COR-L47 (cell line): ENCODE data around the gene RNF114.
"Not testable (repeated sequence)": the region's sequence is repeated elsewhere in the genome, so short reads cannot be mapped to it uniquely, and the experiment has no call there.

Experiments used
- DNase-seq: peaks from one replicate; lab custom pipeline; 2025; lab: John Stamatoyannopoulos, UW

RNF114 gene

DNA sequence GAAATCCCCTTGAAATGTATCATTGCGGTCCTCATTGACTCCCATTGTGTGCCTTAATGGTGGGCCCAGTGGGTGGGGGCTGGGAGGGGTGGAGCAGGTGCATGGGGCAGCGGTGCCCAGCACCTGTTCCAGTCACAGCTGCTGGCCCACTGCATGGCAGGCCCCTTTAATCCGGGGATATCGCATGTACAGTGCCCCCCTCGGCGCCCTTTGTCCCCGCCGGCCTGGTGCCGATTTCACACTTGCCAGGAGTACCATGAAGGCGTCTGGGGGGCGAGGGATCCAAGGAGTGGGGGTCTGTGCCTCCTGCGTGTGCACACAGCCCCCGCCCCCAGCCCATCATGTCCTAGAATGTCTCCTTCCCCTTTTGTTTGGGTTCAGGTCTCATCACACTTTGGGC is 49.4 kb downstream of the RNF114 start:
- no peak for DNase-seq

DNA sequence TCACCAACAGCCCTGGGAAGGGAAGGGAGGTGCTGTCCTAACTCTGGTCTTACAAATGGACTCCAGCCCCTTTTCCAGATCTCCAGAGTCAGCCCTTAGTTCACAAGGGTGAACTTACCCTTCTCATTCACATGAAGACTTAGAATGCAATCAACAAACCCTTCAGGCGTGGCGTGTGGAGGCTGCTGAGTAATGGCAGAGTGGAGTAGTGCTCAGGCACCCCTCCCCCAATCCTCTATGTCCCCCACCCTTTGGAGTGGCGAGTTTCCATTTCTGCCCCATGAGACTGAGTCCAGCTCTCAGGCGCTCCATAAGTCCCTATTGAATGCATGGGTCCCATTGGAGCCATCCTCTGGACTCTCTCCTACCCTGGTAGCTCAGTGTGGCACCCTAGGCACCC is 49.9 kb downstream of the RNF114 start:
- DNase-seq = no peak

DNA sequence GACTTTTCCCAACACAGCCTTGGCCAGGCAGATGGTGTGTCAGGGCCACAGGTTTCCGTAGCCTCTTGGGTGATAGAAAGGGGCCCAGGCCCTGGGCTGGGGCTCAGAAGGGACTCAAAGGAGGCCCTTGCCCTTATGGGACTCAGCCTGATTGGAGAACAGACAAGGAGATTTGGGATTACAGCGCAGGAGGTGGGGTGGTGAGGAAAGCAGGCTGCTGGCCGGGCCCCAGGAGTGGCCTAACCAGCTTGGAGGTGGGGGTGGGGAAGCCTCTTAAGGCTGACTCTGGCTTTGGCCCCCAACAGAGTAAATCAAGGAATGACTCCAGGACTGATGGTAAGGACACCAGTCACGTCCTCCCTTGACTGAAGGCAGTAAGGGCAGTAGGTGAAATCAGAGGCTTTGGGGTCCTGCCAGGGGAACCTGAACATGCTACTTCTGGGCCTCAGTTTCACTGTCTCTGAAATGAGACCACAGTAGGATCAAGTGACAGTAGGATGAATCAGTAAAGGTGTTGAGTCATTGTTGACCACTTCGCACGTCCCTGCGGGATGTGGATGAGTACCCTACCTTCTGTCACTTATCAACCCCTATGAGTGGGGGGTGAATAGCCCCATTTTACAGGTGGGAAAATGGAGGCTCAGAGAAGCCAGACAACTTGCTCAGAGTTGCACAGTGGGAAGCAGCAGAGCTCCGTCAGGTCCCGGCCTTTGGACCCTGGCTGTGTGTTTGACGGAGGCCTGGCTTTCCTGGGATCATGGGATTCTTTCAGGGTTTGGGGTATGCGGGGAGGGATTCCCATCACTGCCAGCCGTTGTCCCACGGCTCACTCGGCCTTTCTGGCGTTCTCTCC is 51.0 kb downstream of the RNF114 start:
- DNase-seq = no peak

GRCh38 chr20:49987868-49988690 is 51.9 kb downstream of the RNF114 start:
- no peak for DNase-seq

DNA sequence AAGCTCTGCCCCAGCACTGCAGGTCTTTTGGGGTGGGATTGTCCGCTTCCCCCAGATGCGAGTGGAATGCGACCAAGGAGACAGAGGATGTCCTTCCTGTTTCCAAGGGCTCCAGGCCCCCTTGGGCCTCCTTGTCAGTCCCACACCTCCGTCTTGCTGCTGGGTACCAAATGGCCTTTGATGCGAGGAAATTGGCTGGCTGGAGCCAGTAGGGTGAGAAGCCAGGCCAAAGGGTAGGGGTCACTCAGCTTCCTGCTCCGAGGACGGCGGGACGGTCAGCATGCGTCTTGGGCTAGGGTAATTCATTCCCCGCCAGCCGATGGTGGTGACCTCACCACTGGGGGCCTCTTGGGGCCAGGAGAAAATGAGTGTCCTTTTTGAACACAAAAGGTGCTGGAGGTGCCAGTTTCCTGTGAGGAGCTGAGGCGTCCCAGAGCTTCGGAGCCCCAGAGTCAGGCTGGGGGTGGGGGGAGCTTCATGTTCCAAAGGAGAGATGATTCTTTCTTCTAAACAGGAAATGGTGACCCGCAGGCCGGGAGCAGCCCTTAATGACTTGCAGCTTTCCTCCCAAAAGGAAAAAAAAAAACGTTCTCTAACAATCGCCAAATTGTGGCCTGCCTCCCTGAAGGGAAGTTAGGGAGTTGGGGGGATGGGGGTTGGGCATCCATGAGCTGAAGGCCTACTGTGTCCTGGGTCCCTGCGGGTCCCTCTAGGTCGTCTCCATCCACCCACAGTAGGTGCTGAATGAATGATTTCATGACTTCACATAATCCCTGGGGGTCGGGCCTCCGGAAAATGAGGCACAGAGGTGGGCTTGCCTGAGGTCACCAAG is 53.3 kb downstream of the RNF114 start:
- no peak for DNase-seq

DNA sequence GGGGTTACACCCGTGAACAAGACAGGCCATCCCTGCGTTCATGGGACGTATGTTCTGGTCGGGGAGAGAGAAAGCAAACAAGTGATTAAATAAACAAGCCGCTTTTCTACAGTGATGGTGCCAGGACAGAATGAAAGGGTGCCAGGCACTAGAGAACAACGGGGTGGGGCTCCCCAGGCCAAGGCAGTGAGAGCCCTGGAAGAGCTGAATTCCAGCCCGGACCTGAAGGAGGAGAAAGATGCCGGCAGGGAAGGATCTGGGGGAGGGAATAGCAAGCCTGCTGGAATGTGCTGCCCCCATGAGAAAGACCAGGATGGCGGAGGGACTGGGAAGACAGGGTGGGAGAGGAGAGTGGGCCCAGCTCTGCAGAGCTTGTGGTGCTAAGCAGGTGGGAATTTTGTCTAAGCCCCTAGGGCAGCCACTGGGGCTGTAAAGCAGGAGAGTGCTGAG is 54.1 kb downstream of the RNF114 start:
- DNase-seq = no peak

DNA sequence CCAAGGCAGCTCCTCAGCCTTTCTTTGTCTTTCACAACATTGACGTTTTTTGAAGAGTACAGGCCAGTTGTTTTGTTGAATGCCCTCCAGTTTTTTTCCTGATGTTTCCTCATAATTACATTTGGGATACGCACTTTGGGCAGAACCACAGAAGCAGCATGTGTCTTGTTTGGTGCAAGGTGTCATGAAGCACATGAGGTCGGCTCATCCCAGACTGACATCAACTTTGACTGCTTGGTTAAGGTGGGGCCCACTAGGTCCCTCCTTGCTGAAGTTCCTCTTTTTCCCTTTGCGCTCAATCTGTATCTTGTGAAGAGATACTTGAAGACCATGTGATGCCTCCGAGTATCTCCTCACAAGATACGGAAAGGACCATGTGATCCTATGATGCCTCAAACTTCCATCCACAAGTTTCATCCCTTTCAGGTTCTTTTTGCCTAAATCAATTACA is 57.1 kb downstream of the RNF114 start:
- no peak for DNase-seq

- DNase-seq = no peak
Observed at GRCh38 chr20:49995586-49995985, 59.4 kb downstream of the RNF114 start.

- not testable (repeated sequence) for DNase-seq
Observed at GRCh38 chr20:49998478-49999188, 62.4 kb downstream of the RNF114 start.

GRCh38 chr20:49999329-49999728 is 63.1 kb downstream of the RNF114 start:
- DNase-seq = no peak

DNA sequence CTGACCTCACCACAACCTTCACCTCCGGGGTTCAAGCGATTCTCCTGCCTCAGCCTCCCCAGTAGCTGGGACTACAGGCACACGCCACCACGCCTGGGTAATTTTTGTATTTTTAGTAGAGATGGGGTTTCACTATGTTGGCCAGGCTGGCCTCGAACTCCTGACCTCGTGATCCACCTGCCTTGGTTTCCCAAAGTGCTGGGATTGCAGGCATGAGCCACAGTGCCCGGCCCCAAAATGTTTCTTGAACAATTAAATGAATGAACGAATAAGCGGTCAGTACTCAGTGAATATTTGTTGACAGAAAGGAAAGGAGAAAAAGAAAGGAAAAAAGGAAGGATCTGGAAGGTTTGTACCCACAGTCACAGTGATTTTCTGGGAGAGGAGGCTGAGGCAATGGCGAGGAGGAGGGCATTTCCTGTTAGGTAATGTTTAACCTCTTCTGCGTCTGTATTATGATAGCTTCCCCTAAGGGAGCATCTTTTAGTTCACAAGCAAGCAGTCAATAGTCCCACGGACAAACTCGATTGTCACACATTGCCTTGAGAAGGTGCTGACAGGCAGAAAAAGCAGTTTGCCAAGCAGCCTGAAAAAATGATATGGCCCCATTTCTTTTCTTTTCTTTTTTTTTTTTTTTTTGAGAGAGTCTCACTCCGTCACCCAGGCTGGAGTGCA is 64.5 kb downstream of the RNF114 start:
- not testable (repeated sequence) for DNase-seq

DNA sequence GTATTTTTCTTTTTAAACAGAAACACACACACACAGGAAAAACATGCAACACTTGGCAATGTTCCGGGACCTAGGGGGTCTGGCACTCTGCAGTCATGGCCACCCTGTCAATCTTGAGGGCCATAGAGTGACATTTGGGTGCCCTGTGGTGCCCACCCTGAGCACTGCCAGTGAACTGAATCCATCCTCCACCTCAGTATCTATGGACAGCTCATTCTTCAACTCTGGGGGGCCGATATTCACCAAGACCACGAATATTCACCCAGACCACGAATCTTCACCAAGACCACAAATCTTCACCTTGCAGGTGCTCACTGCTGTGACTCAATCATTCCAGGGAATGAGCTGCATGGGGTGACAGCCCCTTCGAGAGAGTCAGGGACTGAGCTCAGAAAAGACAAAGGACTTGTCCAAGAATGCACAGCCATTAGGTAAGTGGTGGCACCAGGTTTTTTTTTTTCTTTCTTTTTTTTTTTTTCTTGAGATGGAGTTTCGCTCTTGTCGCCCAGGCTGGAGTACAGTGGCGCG is 65.7 kb downstream of the RNF114 start:
- DNase-seq = no peak

DNA sequence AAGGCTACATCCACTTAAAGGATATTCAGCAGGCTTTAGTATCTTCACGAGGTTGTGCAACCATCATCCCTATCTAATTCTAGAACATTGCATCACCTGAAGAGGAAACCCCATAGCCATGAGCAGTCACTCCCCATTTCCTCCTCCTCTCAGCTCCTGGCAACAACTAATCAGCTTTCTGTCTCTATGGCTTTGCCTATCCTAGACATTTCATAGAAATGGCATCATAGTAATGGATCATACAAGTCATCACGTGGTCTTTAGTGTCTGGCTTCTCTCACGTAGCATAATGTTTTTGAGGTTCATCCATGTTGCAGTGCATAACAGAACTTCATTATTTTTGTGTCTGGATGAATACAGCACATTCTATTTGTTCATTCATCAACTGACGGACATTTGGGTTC is 67.1 kb downstream of the RNF114 start:
- no peak for DNase-seq
